ENCODE results near the gene DPP10. TPM values are rescaled to one million over a fixed set of nuclear protein-coding genes. Genes with fewer than 3 reads are reported as not detected.

DPP10 gene
- total and polyA plus RNA-seq, 10 donors, result 0.02 TPM; not detected in 9

- DNase-seq, result no peak
- WGBS, 5 donors, result 71 to 88% (median 81%) methylated on average over 5 of the region's 5 CpGs
- intact Hi-C loops (cut with DNase I; ENCODE audit: low total_unique reads), result no loop called here
- no peaks in the 10 kb centered on the region for H3K27me3 ChIP-seq (replicated peaks in 1 of 7)
- no peaks in the 10 kb centered on the region for H3K36me3 ChIP-seq
- no peaks in the 10 kb centered on the region for H3K4me1 ChIP-seq
- H3K9me3 ChIP-seq, result no peaks in the 10 kb centered on the region
- no peak for TF ChIP-seq POLR2A (IDR thresholded peaks at IDR 0.05)
- TF ChIP-seq CTCF (IDR thresholded peaks at IDR 0.05 in 8 of 11, conservative IDR thresholded peaks at IDR 0.05 in 3 of 11), result no peak
- TF ChIP-seq POLR2AphosphoS5 (IDR thresholded peaks at IDR 0.05), result no peak
- no peak overlapping the region for H3K4me3 ChIP-seq
- no peak overlapping the region for H3K27ac ChIP-seq
Measured at GRCh38 chr2:114786901-114787300, 344.5 kb downstream of the DPP10 start.

GRCh38 chr2:114787486-114787885 is 345.0 kb downstream of the DPP10 start:
- intact Hi-C loops (cut with DNase I; ENCODE audit: low total_unique reads), result no loop called here
- no peaks in the 10 kb centered on the region for H3K4me1 ChIP-seq
- no peak for TF ChIP-seq POLR2A (IDR thresholded peaks at IDR 0.05)
- no peak for TF ChIP-seq CTCF (IDR thresholded peaks at IDR 0.05 in 8 of 11, conservative IDR thresholded peaks at IDR 0.05 in 3 of 11)
- no peak for TF ChIP-seq POLR2AphosphoS5 (IDR thresholded peaks at IDR 0.05)
- H3K27ac ChIP-seq, result no peak overlapping the region
- no peaks in the 10 kb centered on the region for H3K36me3 ChIP-seq
- no peak for DNase-seq
- H3K9me3 ChIP-seq, result no peaks in the 10 kb centered on the region
- H3K27me3 ChIP-seq (replicated peaks in 1 of 7), result no peaks in the 10 kb centered on the region
- H3K4me3 ChIP-seq, result no peak overlapping the region
- 72 to 84% (median 76%) methylated on average over 3 of the region's 3 CpGs for WGBS, 5 donors

- no peaks in the 10 kb centered on the region for H3K36me3 ChIP-seq
- no peak overlapping the region for H3K27ac ChIP-seq
- no peaks in the 10 kb centered on the region for H3K9me3 ChIP-seq
- intact Hi-C loops (cut with DNase I; ENCODE audit: low total_unique reads), result no loop called here
- H3K4me3 ChIP-seq, result no peak overlapping the region
- WGBS, 5 donors, result 69 to 87% (median 80%) methylated on average over 1 of the region's 1 CpG
- no peak for DNase-seq
- TF ChIP-seq CTCF (IDR thresholded peaks at IDR 0.05 in 8 of 11, conservative IDR thresholded peaks at IDR 0.05 in 3 of 11) (no peak), POLR2A (IDR thresholded peaks at IDR 0.05) (no peak), POLR2AphosphoS5 (IDR thresholded peaks at IDR 0.05) (no peak)
- H3K4me1 ChIP-seq, result no peaks in the 10 kb centered on the region
- H3K27me3 ChIP-seq (replicated peaks in 1 of 7), result no peaks in the 10 kb centered on the region
Measured at GRCh38 chr2:114789989-114790388, 347.5 kb downstream of the DPP10 start.

- intact Hi-C loops (cut with DNase I; ENCODE audit: low total_unique reads), result no loop called here
- no peak overlapping the region for H3K4me3 ChIP-seq
- H3K36me3 ChIP-seq, result no peaks in the 10 kb centered on the region
- WGBS, 5 donors, result 71 to 90% (median 84%) methylated on average over 4 of the region's 4 CpGs
- no peak overlapping the region for H3K27ac ChIP-seq
- TF ChIP-seq POLR2AphosphoS5 (IDR thresholded peaks at IDR 0.05) (no peak), CTCF (IDR thresholded peaks at IDR 0.05 in 8 of 11, conservative IDR thresholded peaks at IDR 0.05 in 3 of 11) (no peak), POLR2A (IDR thresholded peaks at IDR 0.05) (no peak)
- H3K27me3 ChIP-seq (replicated peaks in 1 of 7), result no peaks in the 10 kb centered on the region
- no peaks in the 10 kb centered on the region for H3K9me3 ChIP-seq
- DNase-seq, result no peak
- H3K4me1 ChIP-seq, result no peaks in the 10 kb centered on the region
Measured at GRCh38 chr2:114797540-114797939, 355.1 kb downstream of the DPP10 start.
